HCT116 (cell line): Measurements from ENCODE around the gene ZNF302. TPM values are rescaled to one million over a fixed set of nuclear protein-coding genes. Genes with fewer than 3 reads are reported as not detected.

Source experiments
- ATAC-seq: fragments of 200-7000 bp; cut with Tn5 transposase; 2 replicates; pipeline ENCODE4 v1.9.1; 2020; ENCODE audit warnings: mild to moderate bottlenecking, moderate library complexity
- BruUV-seq: library from RNA; stranded (reverse); fragments of 400-500 nt; replicated peaks from 2 replicates; lab custom pipeline; 2021; lab: Mats Ljungman, UMichigan
- CTCF ChIA-PET: fragments of 300-600 bp; sonication (Branson Sonifier 250); formaldehyde crosslinking; loops from one replicate; lab custom pipeline; 2021; ENCODE audit warnings: antibody characterized with exemption; lab: Charles Lee
- POLR2A ChIA-PET: fragments of 300-600, 350-600 bp; sonication (Branson Sonifier 250); formaldehyde crosslinking; loops from one replicate; lab custom pipeline; 2021; ENCODE audit warnings: antibody characterized with exemption; lab: Charles Lee
- RAD21 ChIA-PET, 2 experiments: fragments of 300-600 bp; sonication (Branson Sonifier 250); formaldehyde crosslinking; loops; one replicate each; lab custom pipeline; 2023; ENCODE audit warnings: low total read pairs in 2 of 2; ENCODE audit not compliant: uncharacterized antibody in 2 of 2, unreplicated experiment in 2 of 2, low non-redundant PET in 1 of 2; lab: Charles Lee
- DNase-seq: peaks from one replicate; pipeline ENCODE4 v3.0.0-alpha.2; 2010; ENCODE audit warnings: low read depth, low spot score
- H2AFZ ChIP-seq: fragments of 200-600 bp; shearing (Covaris generic), sonication (generic); 2 replicates; pipeline ENCODE4 v1.6.1; 2017; ENCODE audit warnings: low read depth, mixed run types, mixed read lengths, antibody characterized with exemption, low read length; ENCODE audit not compliant: poor library complexity, severe bottlenecking
- H3K27ac ChIP-seq: 2 replicates; pipeline ENCODE4 v1.5.1; 2012; ENCODE audit warnings: low read depth, low read length
- H3K27me3 ChIP-seq: fragments of 200-600 bp; sonication (generic); 2 replicates; pipeline ENCODE4 v1.6.1; 2016; ENCODE audit warnings: mixed run types, low read length, mixed read lengths; ENCODE audit not compliant: insufficient read depth
- H3K36me3 ChIP-seq, 2 experiments: fragments of 200-500 bp in 1 of 2; fragments of 200-600 bp in 1 of 2; sonication (Bioruptor generic) in 1 of 2; sonication (generic) in 1 of 2; 2 replicates each; pipeline versions ENCODE4 v1.5.1 to v1.6.1; 2014 to 2016; ENCODE audit warnings: low read length in 2 of 2, inconsistent platforms in 1 of 2, mixed read lengths in 1 of 2, mixed run types in 1 of 2; ENCODE audit not compliant: insufficient read depth in 2 of 2, control insufficient read depth in 1 of 2
- H3K4me1 ChIP-seq, 2 experiments: fragments of 200-600 bp in 1 of 2; sonication (generic) in 1 of 2; 2 replicates each; pipeline versions ENCODE4 v1.5.1 to v1.6.1; 2012 to 2017; ENCODE audit warnings: low read length in 2 of 2, inconsistent platforms in 1 of 2, mild to moderate bottlenecking in 1 of 2, mixed read lengths in 1 of 2, mixed run types in 1 of 2, moderate library complexity in 1 of 2; ENCODE audit not compliant: insufficient read depth in 2 of 2, control insufficient read depth in 1 of 2
- H3K4me2 ChIP-seq: fragments of 200-600 bp; sonication (generic); 2 replicates; pipeline ENCODE4 v1.6.1; 2017; ENCODE audit warnings: mixed run types, low read length, mixed read lengths
- H3K4me3 ChIP-seq, 2 experiments: fragments of 200-600 bp in 1 of 2; sonication (generic) in 1 of 2; replicated peaks in 1 of 2; 2 replicates each; pipeline ENCODE4 v1.5.1; 2011 to 2016; ENCODE audit warnings: low read length in 2 of 2, control low read depth in 1 of 2, low read depth in 1 of 2, mild to moderate bottlenecking in 1 of 2, mixed read lengths in 1 of 2, mixed run types in 1 of 2
- H3K79me2 ChIP-seq: fragments of 200-600 bp; sonication (generic); 2 replicates; pipeline ENCODE4 v1.6.1; 2017; ENCODE audit warnings: mild to moderate bottlenecking, mixed run types, low read length, moderate library complexity, mixed read lengths; ENCODE audit not compliant: insufficient read depth
- H3K9ac ChIP-seq: fragments of 200-600 bp; sonication (generic); 2 replicates; pipeline ENCODE4 v1.6.1; 2016; ENCODE audit warnings: low read length, mixed read lengths
- H3K9me2 ChIP-seq: fragments of 200-600 bp; sonication (generic), shearing (Covaris generic); 2 replicates; pipeline ENCODE4 v1.6.1; 2017; ENCODE audit warnings: mixed run types, mild to moderate bottlenecking, moderate library complexity; ENCODE audit not compliant: insufficient read depth
- H3K9me3 ChIP-seq, 2 experiments: fragments of 200-500 bp in 1 of 2; fragments of 200-600 bp in 1 of 2; sonication (Bioruptor generic) in 1 of 2; sonication (generic) in 1 of 2; 2 replicates each; pipeline ENCODE4 v1.6.1; 2014 to 2017; ENCODE audit warnings: low read length in 2 of 2, mixed read lengths in 2 of 2, inconsistent platforms in 1 of 2, low read depth in 1 of 2, mild to moderate bottlenecking in 1 of 2, mixed run types in 1 of 2, moderate library complexity in 1 of 2; ENCODE audit not compliant: control insufficient read depth in 1 of 2, insufficient read depth in 1 of 2
- H4K20me1 ChIP-seq: fragments of 200-600 bp; sonication (generic), shearing (Covaris generic); 2 replicates; pipeline ENCODE4 v1.6.1; 2017; ENCODE audit warnings: mixed run types, mild to moderate bottlenecking, moderate library complexity; ENCODE audit not compliant: insufficient read depth
- ATF3 ChIP-seq: IDR thresholded peaks from 2 replicates; pipeline ENCODE4 v1.6.1; 2012
- CBX3 ChIP-seq: IDR thresholded peaks from 2 replicates; pipeline ENCODE4 v1.6.1; 2012; ENCODE audit warnings: low read depth
- EGR1 ChIP-seq: IDR thresholded peaks from 2 replicates; pipeline ENCODE4 v1.6.1; 2012; ENCODE audit warnings: low read depth
- ELF1 ChIP-seq: IDR thresholded peaks from 2 replicates; pipeline ENCODE4 v1.6.1; 2012; ENCODE audit warnings: low read depth, borderline replicate concordance
- EZH2phosphoT487 ChIP-seq: fragments of 200-600 bp; IDR thresholded peaks from 2 replicates; pipeline ENCODE4 v1.6.1; 2018; ENCODE audit warnings: antibody characterized with exemption, borderline replicate concordance
- POLR2A ChIP-seq: IDR thresholded peaks from 2 replicates; pipeline ENCODE4 v1.7.0; 2011; ENCODE audit warnings: borderline replicate concordance; ENCODE audit not compliant: insufficient read depth, insufficient read length; ENCODE audit errors: extremely low read depth
- POLR2AphosphoS5 ChIP-seq: IDR thresholded peaks from 2 replicates; pipeline ENCODE4 v1.6.1; 2011; ENCODE audit warnings: mild to moderate bottlenecking, low read depth, low read length, moderate library complexity
- RAD21 ChIP-seq: IDR thresholded peaks from 2 replicates; pipeline ENCODE4 v1.6.1; 2012; ENCODE audit warnings: low read depth, mild to moderate bottlenecking
- SIN3A ChIP-seq: IDR thresholded peaks from 2 replicates; pipeline ENCODE4 v1.6.1; 2012; ENCODE audit warnings: low read depth
- SP1 ChIP-seq: IDR thresholded peaks from 2 replicates; pipeline ENCODE4 v1.6.1; 2012; ENCODE audit warnings: low read depth
- SRF ChIP-seq: IDR thresholded peaks from 2 replicates; pipeline ENCODE4 v1.6.1; 2012; ENCODE audit warnings: low read depth
- YY1 ChIP-seq: IDR thresholded peaks from 2 replicates; pipeline ENCODE4 v1.6.1; 2011; ENCODE audit warnings: low read length, low read depth, moderate library complexity, mild to moderate bottlenecking; ENCODE audit not compliant: insufficient replicate concordance; ENCODE audit errors: extremely low read depth
- ZFX ChIP-seq: fragments of 450-650 bp; IDR thresholded peaks from 2 replicates; pipeline ENCODE4 v1.6.1; 2017
- intact Hi-C: fragments of 100-400 bp; cut with micrococcal nuclease; formaldehyde crosslinking; loops from 2 replicates; pipeline ENCODE4 v1.10.0; 2022
- total RNA-seq: library from RNA; stranded (reverse); gene quantifications from one replicate; pipeline ENCODE4 v1.2.1, GENCODE V29; 2021; ENCODE audit not compliant: unreplicated experiment
- TF ChIP-seq, protein P1 (sequence below), 3 experiments: fragments of 200-600 bp in 1 of 3; sonication (generic) in 1 of 3; IDR thresholded peaks in 2 of 3; conservative IDR thresholded peaks in 1 of 3; 2 replicates each; pipeline ENCODE4 v1.5.1; 2012 to 2017; ENCODE audit warnings: low read depth in 2 of 3, low read length in 2 of 3, antibody characterized with exemption in 1 of 3, borderline replicate concordance in 1 of 3, control low read depth in 1 of 3, mild to moderate bottlenecking in 1 of 3, mixed read lengths in 1 of 3, mixed run types in 1 of 3, moderate library complexity in 1 of 3; ENCODE audit not compliant: insufficient read depth in 1 of 3
- TF ChIP-seq, protein P2 (sequence below): IDR thresholded peaks from 2 replicates; pipeline ENCODE4 v1.6.1; 2011; ENCODE audit warnings: mild to moderate bottlenecking, low read length, moderate library complexity; ENCODE audit not compliant: insufficient replicate concordance; ENCODE audit errors: extremely low read depth
- TF ChIP-seq, protein P3 (sequence below): IDR thresholded peaks from 2 replicates; pipeline ENCODE4 v1.6.1; 2012

Gene ZNF302
- total RNA-seq, 1 experiment from 2014 or later: 9.9 TPM

- peaks cover 4 to 17% of the 10 kb centered on the region in 2 experiments; a peak in 2 of 4 replicates for H3K4me1 ChIP-seq
- peak within 1 kb of the TSS; percentile 72 for H3K27ac ChIP-seq
- DNase-seq: peak; percentile 82
- no peaks in the 10 kb centered on the region for H3K27me3 ChIP-seq
- CTCF ChIA-PET: interaction anchor here (1.2 kb wide), 1 partner anchor 21 kb away, joined by 4 read pairs; no protein-coding TSS in a partner anchor
- peak within 1 kb of the TSS; percentile 93 for H3K4me2 ChIP-seq
- peak within 1 kb of the TSS; percentile 71 for H3K9ac ChIP-seq
- peak within 1 kb of the TSS; percentile 47 for H2AFZ ChIP-seq
- intact Hi-C loops: loop anchor here (1.0 kb wide), 1 partner anchor 57 kb away; the partner anchor contains the start of genes SCGB2B2 and ZNF302
- H3K36me3 ChIP-seq: no peaks in the 10 kb centered on the region
- peaks cover 0 to 4% of the 10 kb centered on the region in 2 experiments; a peak in 1 of 4 replicates for H3K9me3 ChIP-seq
- no peaks in the 10 kb centered on the region for H3K9me2 ChIP-seq
- no peaks in the 10 kb centered on the region for H3K79me2 ChIP-seq
- RAD21 ChIA-PET: no interaction called here
- H4K20me1 ChIP-seq: no peaks in the 10 kb centered on the region
- peak; percentile 91 for ATAC-seq
- H3K4me3 ChIP-seq: peak within 1 kb of the TSS; percentile 50 to 70
- no TSS peak for BruUV-seq
- TF ChIP-seq YY1 (peak; percentile 84), ZFX (peak; percentile 94), POLR2AphosphoS5 (peak; percentile 73), EGR1 (peak; percentile 49), ATF3 (no peak), POLR2A (peak; percentile 47), RAD21 (no peak), EZH2phosphoT487 (no peak), CBX3 (0 out of 2 replicates have a peak, but pooled peaks have one; percentile 54), ELF1 (peak; percentile 84), SP1 (0 out of 2 replicates have a peak, but pooled peaks have one; percentile 33), SRF (peak; percentile 46; the same call in 1 of the 2 replicates), SIN3A (peak; percentile 82)
- TF ChIP-seq, protein P1, sequence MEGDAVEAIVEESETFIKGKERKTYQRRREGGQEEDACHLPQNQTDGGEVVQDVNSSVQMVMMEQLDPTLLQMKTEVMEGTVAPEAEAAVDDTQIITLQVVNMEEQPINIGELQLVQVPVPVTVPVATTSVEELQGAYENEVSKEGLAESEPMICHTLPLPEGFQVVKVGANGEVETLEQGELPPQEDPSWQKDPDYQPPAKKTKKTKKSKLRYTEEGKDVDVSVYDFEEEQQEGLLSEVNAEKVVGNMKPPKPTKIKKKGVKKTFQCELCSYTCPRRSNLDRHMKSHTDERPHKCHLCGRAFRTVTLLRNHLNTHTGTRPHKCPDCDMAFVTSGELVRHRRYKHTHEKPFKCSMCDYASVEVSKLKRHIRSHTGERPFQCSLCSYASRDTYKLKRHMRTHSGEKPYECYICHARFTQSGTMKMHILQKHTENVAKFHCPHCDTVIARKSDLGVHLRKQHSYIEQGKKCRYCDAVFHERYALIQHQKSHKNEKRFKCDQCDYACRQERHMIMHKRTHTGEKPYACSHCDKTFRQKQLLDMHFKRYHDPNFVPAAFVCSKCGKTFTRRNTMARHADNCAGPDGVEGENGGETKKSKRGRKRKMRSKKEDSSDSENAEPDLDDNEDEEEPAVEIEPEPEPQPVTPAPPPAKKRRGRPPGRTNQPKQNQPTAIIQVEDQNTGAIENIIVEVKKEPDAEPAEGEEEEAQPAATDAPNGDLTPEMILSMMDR (IDR thresholded peaks at IDR 0.05 in 2 of 3, conservative IDR thresholded peaks at IDR 0.05 in 1 of 3; ENCODE audit: borderline replicate concordance in 1 of 3, insufficient read depth in 1 of 3, low read depth in 2 of 3, low read length in 2 of 3): no peak
- TF ChIP-seq, protein P2, sequence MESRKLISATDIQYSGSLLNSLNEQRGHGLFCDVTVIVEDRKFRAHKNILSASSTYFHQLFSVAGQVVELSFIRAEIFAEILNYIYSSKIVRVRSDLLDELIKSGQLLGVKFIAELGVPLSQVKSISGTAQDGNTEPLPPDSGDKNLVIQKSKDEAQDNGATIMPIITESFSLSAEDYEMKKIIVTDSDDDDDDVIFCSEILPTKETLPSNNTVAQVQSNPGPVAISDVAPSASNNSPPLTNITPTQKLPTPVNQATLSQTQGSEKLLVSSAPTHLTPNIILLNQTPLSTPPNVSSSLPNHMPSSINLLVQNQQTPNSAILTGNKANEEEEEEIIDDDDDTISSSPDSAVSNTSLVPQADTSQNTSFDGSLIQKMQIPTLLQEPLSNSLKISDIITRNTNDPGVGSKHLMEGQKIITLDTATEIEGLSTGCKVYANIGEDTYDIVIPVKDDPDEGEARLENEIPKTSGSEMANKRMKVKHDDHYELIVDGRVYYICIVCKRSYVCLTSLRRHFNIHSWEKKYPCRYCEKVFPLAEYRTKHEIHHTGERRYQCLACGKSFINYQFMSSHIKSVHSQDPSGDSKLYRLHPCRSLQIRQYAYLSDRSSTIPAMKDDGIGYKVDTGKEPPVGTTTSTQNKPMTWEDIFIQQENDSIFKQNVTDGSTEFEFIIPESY: peak; percentile 35
- TF ChIP-seq, protein P3, sequence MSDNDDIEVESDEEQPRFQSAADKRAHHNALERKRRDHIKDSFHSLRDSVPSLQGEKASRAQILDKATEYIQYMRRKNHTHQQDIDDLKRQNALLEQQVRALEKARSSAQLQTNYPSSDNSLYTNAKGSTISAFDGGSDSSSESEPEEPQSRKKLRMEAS: peak; percentile 18; the same call in 1 of the 2 replicates
- POLR2A ChIA-PET: no interaction called here
These were observed 56.5 kb downstream of the ZNF302 start, which contains the start of gene ZNF181 for GRCh38 chr19:34733746-34734536. TSS of gene ZNF181 (plus strand) at chr19:34734243. CDS start at chr19:34735038, 795 bp downstream.
